ENCODE measurements around the gene MLPH. TPM values are rescaled to one million over a fixed set of nuclear protein-coding genes. Genes with fewer than 3 reads are reported as not detected.

MLPH gene
- polyA plus RNA-seq, 1 of the 3 experiments (the other 2 are of a cell fraction), result 93.6 TPM

DNA sequence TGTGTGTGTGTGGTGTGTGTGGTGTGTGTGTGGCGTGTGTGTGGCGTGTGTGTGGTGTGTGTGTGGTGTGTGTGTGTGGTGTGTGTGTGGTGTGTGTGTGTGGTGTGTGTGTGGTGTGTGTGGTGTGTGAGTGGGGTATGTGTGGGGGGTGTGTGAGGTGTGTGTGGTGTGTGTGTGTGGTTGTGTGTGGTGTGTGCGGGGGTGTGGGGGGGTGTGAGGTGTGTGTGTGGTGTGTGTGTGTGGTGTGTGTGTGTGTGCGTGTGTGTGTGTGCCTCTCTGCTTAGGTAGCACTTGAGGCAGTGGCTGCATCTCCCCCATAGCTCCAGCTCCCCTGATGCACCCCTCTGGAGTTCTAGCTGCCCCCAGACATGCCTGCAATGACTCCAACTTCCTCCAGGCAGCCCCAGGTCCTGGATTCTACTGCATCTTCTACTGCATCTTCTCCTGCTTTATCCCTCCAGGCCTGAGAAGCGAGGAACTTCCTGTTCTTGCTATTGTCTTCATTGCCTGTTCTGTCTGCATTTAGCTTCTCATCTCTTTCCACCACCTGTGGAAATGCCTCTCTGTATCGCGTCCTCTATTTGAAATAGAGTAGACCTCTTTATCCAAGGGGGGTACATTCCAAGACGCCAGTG is 22.2 kb upstream of the MLPH start:
- H3K4me1 ChIP-seq (ENCODE audit: control insufficient read depth in 1 of 2, insufficient read depth in 2 of 2, low read depth in 1 of 2, low read length in 1 of 2), result peaks cover 11 to 16% of the 10 kb centered on the region in 2 experiments; a peak in 2 of 4 replicates
- no peaks in the 10 kb centered on the region for H3K79me2 ChIP-seq (ENCODE audit: insufficient read depth)
- WGBS (ENCODE audit: low lambda C conversion rate), result 89% methylated on average over 8 of the region's 8 CpGs
- TF ChIP-seq SMC3 (IDR thresholded peaks at IDR 0.05; ENCODE audit: low read depth, low read length) (no peak), MEF2A (IDR thresholded peaks at IDR 0.05; ENCODE audit: borderline replicate concordance, low read depth) (no peak), RCOR1 (IDR thresholded peaks at IDR 0.05; ENCODE audit: low read length) (no peak)
- TF ChIP-seq, protein P1, sequence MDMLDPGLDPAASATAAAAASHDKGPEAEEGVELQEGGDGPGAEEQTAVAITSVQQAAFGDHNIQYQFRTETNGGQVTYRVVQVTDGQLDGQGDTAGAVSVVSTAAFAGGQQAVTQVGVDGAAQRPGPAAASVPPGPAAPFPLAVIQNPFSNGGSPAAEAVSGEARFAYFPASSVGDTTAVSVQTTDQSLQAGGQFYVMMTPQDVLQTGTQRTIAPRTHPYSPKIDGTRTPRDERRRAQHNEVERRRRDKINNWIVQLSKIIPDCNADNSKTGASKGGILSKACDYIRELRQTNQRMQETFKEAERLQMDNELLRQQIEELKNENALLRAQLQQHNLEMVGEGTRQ (IDR thresholded peaks at IDR 0.05; ENCODE audit: borderline replicate concordance, low read depth, low read length), result no peak
- TF ChIP-seq, protein P2, sequence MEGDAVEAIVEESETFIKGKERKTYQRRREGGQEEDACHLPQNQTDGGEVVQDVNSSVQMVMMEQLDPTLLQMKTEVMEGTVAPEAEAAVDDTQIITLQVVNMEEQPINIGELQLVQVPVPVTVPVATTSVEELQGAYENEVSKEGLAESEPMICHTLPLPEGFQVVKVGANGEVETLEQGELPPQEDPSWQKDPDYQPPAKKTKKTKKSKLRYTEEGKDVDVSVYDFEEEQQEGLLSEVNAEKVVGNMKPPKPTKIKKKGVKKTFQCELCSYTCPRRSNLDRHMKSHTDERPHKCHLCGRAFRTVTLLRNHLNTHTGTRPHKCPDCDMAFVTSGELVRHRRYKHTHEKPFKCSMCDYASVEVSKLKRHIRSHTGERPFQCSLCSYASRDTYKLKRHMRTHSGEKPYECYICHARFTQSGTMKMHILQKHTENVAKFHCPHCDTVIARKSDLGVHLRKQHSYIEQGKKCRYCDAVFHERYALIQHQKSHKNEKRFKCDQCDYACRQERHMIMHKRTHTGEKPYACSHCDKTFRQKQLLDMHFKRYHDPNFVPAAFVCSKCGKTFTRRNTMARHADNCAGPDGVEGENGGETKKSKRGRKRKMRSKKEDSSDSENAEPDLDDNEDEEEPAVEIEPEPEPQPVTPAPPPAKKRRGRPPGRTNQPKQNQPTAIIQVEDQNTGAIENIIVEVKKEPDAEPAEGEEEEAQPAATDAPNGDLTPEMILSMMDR (IDR thresholded peaks at IDR 0.05), result no peak
- TF ChIP-seq, protein P3, sequence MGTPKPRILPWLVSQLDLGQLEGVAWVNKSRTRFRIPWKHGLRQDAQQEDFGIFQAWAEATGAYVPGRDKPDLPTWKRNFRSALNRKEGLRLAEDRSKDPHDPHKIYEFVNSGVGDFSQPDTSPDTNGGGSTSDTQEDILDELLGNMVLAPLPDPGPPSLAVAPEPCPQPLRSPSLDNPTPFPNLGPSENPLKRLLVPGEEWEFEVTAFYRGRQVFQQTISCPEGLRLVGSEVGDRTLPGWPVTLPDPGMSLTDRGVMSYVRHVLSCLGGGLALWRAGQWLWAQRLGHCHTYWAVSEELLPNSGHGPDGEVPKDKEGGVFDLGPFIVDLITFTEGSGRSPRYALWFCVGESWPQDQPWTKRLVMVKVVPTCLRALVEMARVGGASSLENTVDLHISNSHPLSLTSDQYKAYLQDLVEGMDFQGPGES (IDR thresholded peaks at IDR 0.05; ENCODE audit: low read depth, low read length), result no peak
- no peak overlapping the region; the same call in 1 of the 2 replicates for H2AFZ ChIP-seq (ENCODE audit: low read depth)
- H3K4me2 ChIP-seq, result 0 out of 2 replicates have a peak overlapping the region, but pooled peaks have one; percentile 5
- H3K9me2 ChIP-seq, result no peaks in the 10 kb centered on the region
- no peaks in the 10 kb centered on the region for H3K9me3 ChIP-seq
- H3K27me3 ChIP-seq (ENCODE audit: insufficient read depth), result no peaks in the 10 kb centered on the region
- DNase-seq, result no peak
- peak overlapping the region in 1 of 2 experiments; percentile 96; a peak in 2 of 4 replicates for H3K27ac ChIP-seq (ENCODE audit: low read depth in 2 of 2, low read length in 1 of 2)
- ChIA-PET CTCF (interaction anchor here (1.6 to 3.2 kb wide), 4 partner anchors 11 to 48 kb away, joined by 6 to 20 read pairs (median 10); no protein-coding TSS in a partner anchor), POLR2A (no interaction called here)
- peak overlapping the region; percentile 32; the same call in 1 of the 2 replicates for H3K9ac ChIP-seq
- H4K20me1 ChIP-seq (ENCODE audit: insufficient read depth), result no peaks in the 10 kb centered on the region
- no peak overlapping the region for H3K4me3 ChIP-seq (ENCODE audit: low read depth in 2 of 2, low read length in 1 of 2)
- no peaks in the 10 kb centered on the region for H3K36me3 ChIP-seq (replicated peaks in 1 of 2; ENCODE audit: control insufficient read depth in 1 of 2, insufficient read depth in 2 of 2, low read length in 1 of 2)
- peaks cover 10% of the 10 kb centered on the region for H3F3A ChIP-seq (replicated peaks; ENCODE audit: insufficient read depth)

DNA sequence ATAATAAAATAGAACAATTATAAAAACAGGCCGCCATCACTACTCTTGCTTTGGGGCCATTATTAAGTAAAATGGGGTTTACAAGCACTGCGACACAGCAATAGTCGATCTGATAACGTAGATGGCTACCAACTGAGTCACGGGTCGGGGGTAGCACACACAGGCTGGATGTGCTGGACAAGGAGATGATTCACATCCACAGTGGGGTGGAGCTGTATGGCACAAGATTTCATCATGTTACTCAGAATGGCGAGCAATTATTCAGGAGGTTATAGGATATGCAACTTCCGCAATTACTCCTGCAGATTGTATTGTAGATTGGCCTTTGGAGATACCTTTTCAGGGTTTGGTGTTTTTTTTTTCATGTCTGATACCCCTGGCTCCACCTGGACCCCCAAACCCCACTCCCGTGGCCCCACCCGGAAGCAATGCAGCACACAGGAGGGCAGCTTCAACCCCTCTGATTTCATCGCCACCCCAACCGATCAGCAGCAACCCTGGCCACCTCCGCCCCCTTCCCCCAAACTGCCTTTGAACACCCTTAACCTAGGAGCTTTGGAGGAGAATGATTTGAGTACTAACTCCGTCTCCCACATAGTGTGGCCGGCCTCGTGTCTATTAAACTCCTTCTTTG is 21.4 kb upstream of the MLPH start:
- peak overlapping the region; percentile 37; the same call in 1 of the 2 replicates for H3K9ac ChIP-seq
- H3K27me3 ChIP-seq (ENCODE audit: insufficient read depth), result no peaks in the 10 kb centered on the region
- no peaks in the 10 kb centered on the region for H3K9me2 ChIP-seq
- CTCF ChIA-PET, result interaction anchor here (1.6 to 3.2 kb wide), 4 partner anchors 10 to 47 kb away, joined by 6 to 20 read pairs (median 10); no protein-coding TSS in a partner anchor
- WGBS (ENCODE audit: low lambda C conversion rate), result 62% methylated on average over 16 of the region's 16 CpGs
- H3K9me3 ChIP-seq, result no peaks in the 10 kb centered on the region
- POLR2A ChIA-PET, result interaction anchor here (1.2 kb wide), 1 partner anchor 10 kb away, joined by 3 read pairs; no protein-coding TSS in a partner anchor
- H2AFZ ChIP-seq (ENCODE audit: low read depth), result peak overlapping the region; percentile 53
- H3F3A ChIP-seq (replicated peaks; ENCODE audit: insufficient read depth), result peaks cover 10% of the 10 kb centered on the region
- H4K20me1 ChIP-seq (ENCODE audit: insufficient read depth), result no peaks in the 10 kb centered on the region
- no peak overlapping the region for H3K4me3 ChIP-seq (ENCODE audit: low read depth in 2 of 2, low read length in 1 of 2)
- peak overlapping the region; percentile 89 to 96 for H3K27ac ChIP-seq (ENCODE audit: low read depth in 2 of 2, low read length in 1 of 2)
- peaks cover 11 to 16% of the 10 kb centered on the region in 2 experiments; a peak in 2 of 4 replicates for H3K4me1 ChIP-seq (ENCODE audit: control insufficient read depth in 1 of 2, insufficient read depth in 2 of 2, low read depth in 1 of 2, low read length in 1 of 2)
- no peaks in the 10 kb centered on the region for H3K36me3 ChIP-seq (replicated peaks in 1 of 2; ENCODE audit: control insufficient read depth in 1 of 2, insufficient read depth in 2 of 2, low read length in 1 of 2)
- 0 out of 2 replicates have a peak overlapping the region, but pooled peaks have one; percentile 10 for H3K4me2 ChIP-seq
- DNase-seq, result no peak
- H3K79me2 ChIP-seq (ENCODE audit: insufficient read depth), result no peaks in the 10 kb centered on the region
- TF ChIP-seq NFIC (IDR thresholded peaks at IDR 0.05; ENCODE audit: borderline replicate concordance), result peak; percentile 48; the same call in 1 of the 2 replicates
- no peak for TF ChIP-seq EZH2phosphoT487 (IDR thresholded peaks at IDR 0.05; ENCODE audit: borderline replicate concordance, low read depth)
- no peak for TF ChIP-seq SIN3A (IDR thresholded peaks at IDR 0.05; ENCODE audit: borderline replicate concordance, low read depth, low read length)
- TF ChIP-seq JUND (IDR thresholded peaks at IDR 0.05), result peak; percentile 80
- no peak for TF ChIP-seq MEF2A (IDR thresholded peaks at IDR 0.05; ENCODE audit: borderline replicate concordance, low read depth)
- TF ChIP-seq, protein P2 (IDR thresholded peaks at IDR 0.05), result no peak
- TF ChIP-seq FOSL2 (IDR thresholded peaks at IDR 0.05; ENCODE audit: borderline replicate concordance, low read depth), result peak; percentile 91; the same call in 1 of the 2 replicates
- TF ChIP-seq, protein P4, sequence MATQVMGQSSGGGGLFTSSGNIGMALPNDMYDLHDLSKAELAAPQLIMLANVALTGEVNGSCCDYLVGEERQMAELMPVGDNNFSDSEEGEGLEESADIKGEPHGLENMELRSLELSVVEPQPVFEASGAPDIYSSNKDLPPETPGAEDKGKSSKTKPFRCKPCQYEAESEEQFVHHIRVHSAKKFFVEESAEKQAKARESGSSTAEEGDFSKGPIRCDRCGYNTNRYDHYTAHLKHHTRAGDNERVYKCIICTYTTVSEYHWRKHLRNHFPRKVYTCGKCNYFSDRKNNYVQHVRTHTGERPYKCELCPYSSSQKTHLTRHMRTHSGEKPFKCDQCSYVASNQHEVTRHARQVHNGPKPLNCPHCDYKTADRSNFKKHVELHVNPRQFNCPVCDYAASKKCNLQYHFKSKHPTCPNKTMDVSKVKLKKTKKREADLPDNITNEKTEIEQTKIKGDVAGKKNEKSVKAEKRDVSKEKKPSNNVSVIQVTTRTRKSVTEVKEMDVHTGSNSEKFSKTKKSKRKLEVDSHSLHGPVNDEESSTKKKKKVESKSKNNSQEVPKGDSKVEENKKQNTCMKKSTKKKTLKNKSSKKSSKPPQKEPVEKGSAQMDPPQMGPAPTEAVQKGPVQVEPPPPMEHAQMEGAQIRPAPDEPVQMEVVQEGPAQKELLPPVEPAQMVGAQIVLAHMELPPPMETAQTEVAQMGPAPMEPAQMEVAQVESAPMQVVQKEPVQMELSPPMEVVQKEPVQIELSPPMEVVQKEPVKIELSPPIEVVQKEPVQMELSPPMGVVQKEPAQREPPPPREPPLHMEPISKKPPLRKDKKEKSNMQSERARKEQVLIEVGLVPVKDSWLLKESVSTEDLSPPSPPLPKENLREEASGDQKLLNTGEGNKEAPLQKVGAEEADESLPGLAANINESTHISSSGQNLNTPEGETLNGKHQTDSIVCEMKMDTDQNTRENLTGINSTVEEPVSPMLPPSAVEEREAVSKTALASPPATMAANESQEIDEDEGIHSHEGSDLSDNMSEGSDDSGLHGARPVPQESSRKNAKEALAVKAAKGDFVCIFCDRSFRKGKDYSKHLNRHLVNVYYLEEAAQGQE (IDR thresholded peaks at IDR 0.05; ENCODE audit: low read depth, low read length), result no peak
